ENCODE results near the gene IFITM10.

GRCh38 chr11:1759151-1759850 is 8.9 kb upstream of the IFITM10 start:
- TF ChIP-seq CTCF (IDR thresholded peaks at IDR 0.05) (no peak), POLR2AphosphoS5 (IDR thresholded peaks at IDR 0.05; ENCODE audit: insufficient read depth in 1 of 2, low read depth in 1 of 2) (no peak)
